Body of pancreas (tissue), 4 donors: ENCODE data around the gene RPL22.

Source experiments
- CTCF ChIP-seq, 7 experiments: fragments of 450-650 bp in 4 of 7; fragments of 200-600 bp in 3 of 7; sonication (generic) in 3 of 7; IDR thresholded peaks; one replicate each; pipeline ENCODE4 v1.5.1; 2016 to 2019; ENCODE audit warnings: antibody characterized with exemption in 7 of 7
- POLR2A ChIP-seq, 3 donors: fragments of 450-650 bp; IDR thresholded peaks; one replicate each; pipeline ENCODE4 v1.6.1; 2016; ENCODE audit warnings: antibody characterized with exemption in 3 of 3, mild to moderate bottlenecking in 2 of 3

DNA sequence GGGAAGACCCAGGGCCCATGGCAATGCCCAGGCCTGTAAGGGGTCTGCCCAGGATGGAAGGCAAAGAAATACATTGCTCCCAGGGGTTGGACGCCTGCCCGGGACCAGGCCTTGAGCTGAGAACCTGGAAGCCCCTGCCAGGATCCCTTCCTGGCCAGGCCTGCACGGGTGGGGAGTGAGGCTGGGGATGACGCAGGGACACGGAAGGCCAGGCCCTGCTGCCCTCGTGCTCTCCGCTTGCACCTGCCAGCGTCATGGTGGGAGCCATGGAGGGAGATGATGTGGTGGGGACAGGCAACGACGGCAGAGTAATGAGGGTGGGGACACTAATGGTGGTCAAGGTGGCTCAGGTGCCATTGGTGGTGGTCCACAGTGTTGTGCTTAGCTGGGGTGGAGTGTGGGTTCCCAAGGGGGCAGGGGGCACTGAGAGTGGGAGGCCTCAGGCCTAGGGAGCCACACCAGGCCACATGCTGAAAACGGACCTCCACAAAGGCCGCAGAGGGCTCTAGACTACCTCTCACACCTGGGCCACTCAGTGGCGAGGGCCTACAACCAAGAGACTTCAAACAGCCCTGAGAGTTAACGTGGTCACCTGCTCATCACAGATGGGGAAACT, 48.9 kb upstream of the RPL22 start:
- no peak for TF ChIP-seq CTCF (IDR thresholded peaks at IDR 0.05)
- no peak for TF ChIP-seq POLR2A (IDR thresholded peaks at IDR 0.05)
